Left cardiac atrium (tissue), 4 donors: Measurements from ENCODE around the gene SDC1. TPM values are rescaled to one million over a fixed set of nuclear protein-coding genes. Genes with fewer than 3 reads are reported as not detected.

ENCODE experiments used
- ATAC-seq, 2 donors: fragments of 200-7000 bp; cut with Tn5 transposase; one replicate each; pipeline ENCODE4 v1.9.1; 2020; ENCODE audit warnings: mild to moderate bottlenecking in 2 of 2, moderate library complexity in 2 of 2
- DNase-seq: peaks from one replicate; pipeline ENCODE4 v3.0.0-alpha.2; 2020
- intact Hi-C, 2 donors: fragments of 100-400 bp; cut with DNase I; formaldehyde crosslinking; loops; one replicate each; pipeline versions ENCODE4 v1.14.1 to v1.15.1; 2022 to 2023
- total RNA-seq, 2 donors: library from RNA; stranded (reverse); fragmentation: NEBNext Ultra II Directional; extraction: Animal tissue kit (Norgen Biotek cat#: 25700); gene quantifications; one replicate each; pipeline ENCODE4 v1.2.1, GENCODE V29; 2021
- donor health status: DM: no; HTN: yes; CAD: no.
- donor health status: DM: no; HTN: yes; CAD: no; lungs with severe emphysema.
- donor health status: DM: yes; HTN: yes; CAD: no.
- donor health status: Dilated cardiomyopathy.

Gene SDC1
- total RNA-seq, 2 donors from 2014 or later, result 0.21 to 0.50 TPM

- intact Hi-C loops, result no loop called here
- ATAC-seq (no peak), DNase-seq (no peak)
These were observed 6.2 kb upstream of the SDC1 start for GRCh38 chr2:20231159-20231558.

GRCh38 chr2:20230114-20230425 is 5.1 kb upstream of the SDC1 start:
- DNase-seq (no peak), ATAC-seq (no peak)
- intact Hi-C loops, result no loop called here

GRCh38 chr2:20229322-20230113 is 4.6 kb upstream of the SDC1 start:
- intact Hi-C loops, result no loop called here
- ATAC-seq (no peak), DNase-seq (no peak)

- ATAC-seq, result no peak
- intact Hi-C loops, result no loop called here
- DNase-seq, result no peak
These were observed 3.1 kb upstream of the SDC1 start for GRCh38 chr2:20227894-20228505.

- DNase-seq, result no peak
- ATAC-seq, result no peak
- intact Hi-C loops, result no loop called here
These were observed 1.2 kb upstream of the SDC1 start for GRCh38 chr2:20226152-20226545.

- intact Hi-C loops, result no loop called here
- no peak for DNase-seq
- ATAC-seq, result peak; percentile 62 to 81
These were observed 593 bp upstream of the SDC1 start for GRCh38 chr2:20225294-20226151.

- ATAC-seq, result peak; percentile 32 to 42
- DNase-seq, result no peak
- intact Hi-C loops, result no loop called here
These were observed 690 bp downstream of the SDC1 start for GRCh38 chr2:20224164-20224715.

- peak; percentile 48 for DNase-seq
- ATAC-seq, result peak; percentile 42 to 48
- intact Hi-C loops, result no loop called here
These were observed 1.3 kb downstream of the SDC1 start for GRCh38 chr2:20223407-20224163.

GRCh38 chr2:20222769-20223406 is 2.0 kb downstream of the SDC1 start:
- DNase-seq (no peak), ATAC-seq (no peak)
- intact Hi-C loops, result no loop called here

GRCh38 chr2:20222014-20222768 is 2.7 kb downstream of the SDC1 start:
- intact Hi-C loops, result no loop called here
- ATAC-seq (no peak), DNase-seq (no peak)

- intact Hi-C loops, result no loop called here
- ATAC-seq, result no peak
- no peak for DNase-seq
These were observed 3.4 kb downstream of the SDC1 start for GRCh38 chr2:20221555-20221973.

GRCh38 chr2:20220806-20221554 is 4.0 kb downstream of the SDC1 start:
- intact Hi-C loops, result no loop called here
- no peak for DNase-seq
- no peak for ATAC-seq

- intact Hi-C loops, result no loop called here
- DNase-seq (no peak), ATAC-seq (no peak)
These were observed 5.1 kb downstream of the SDC1 start for GRCh38 chr2:20219763-20220380.

- DNase-seq (no peak), ATAC-seq (no peak)
- intact Hi-C loops, result no loop called here
These were observed 6.3 kb downstream of the SDC1 start for GRCh38 chr2:20218331-20219320.

- ATAC-seq, result no peak
- no peak for DNase-seq
- intact Hi-C loops, result no loop called here
These were observed 7.6 kb downstream of the SDC1 start for GRCh38 chr2:20217041-20217970.
